HG03039 (cell line): ENCODE measurements around the gene DNAJA3.

Experiments used
- ATAC-seq: cut with Tn5 transposase; IDR thresholded peaks from one replicate; pipeline ENCODE4 v1.9.1; 2021; ENCODE audit warnings: mild to moderate bottlenecking, moderate library complexity; ENCODE audit not compliant: unreplicated experiment

DNAJA3 gene

GRCh38 chr16:4501071-4501478, 75.4 kb downstream of the DNAJA3 start:
- no peak for ATAC-seq

DNA sequence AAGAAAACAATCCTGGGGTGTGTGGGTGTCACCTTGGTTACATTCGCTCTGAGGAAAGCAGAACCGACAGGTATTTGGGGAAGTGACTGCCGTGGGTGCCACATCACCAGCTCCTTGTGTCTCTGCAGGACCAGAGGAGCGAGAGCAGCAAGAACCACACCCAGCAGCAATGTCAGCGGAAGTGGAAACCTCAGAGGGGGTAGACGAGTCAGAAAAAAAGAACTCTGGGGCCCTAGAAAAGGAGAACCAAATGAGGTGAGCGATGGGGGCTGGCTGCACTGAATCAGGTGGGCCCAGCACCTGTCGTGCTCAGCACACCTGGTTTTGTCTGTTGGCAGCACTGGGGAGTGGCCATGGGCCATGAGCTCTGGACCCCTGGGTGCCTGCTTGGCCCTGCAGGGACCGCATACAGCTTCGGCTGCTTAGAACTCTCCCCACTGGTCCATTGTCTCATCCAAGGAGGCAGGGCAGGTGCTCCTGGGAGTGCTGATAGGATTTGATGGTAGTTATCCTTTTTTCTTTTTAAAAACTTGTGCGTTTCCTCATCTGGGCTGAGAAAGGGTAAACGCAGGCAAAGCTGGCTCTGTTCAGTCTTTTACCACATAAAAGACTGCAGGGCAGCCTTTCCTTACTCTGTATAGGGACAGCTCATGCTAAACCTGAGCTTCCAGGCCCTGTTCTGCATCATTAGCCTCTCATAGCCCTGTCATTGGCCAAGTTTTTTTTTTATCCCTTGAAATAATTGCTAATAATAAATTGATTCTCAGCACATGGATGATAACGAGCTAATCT, 79.9 kb downstream of the DNAJA3 start:
- ATAC-seq, result no peak
